ENCODE measurements around the gene FBXO34. TPM values are rescaled to one million over a fixed set of nuclear protein-coding genes. Genes with fewer than 3 reads are reported as not detected.

FBXO34 gene
- total RNA-seq, 1 experiment from 2014 or later, result 12.0 TPM

GRCh38 chr14:55333711-55334485, 62.7 kb downstream of the FBXO34 start:
- Mint-ChIP-seq H3K9me3 (ENCODE audit: unreplicated experiment) (no peaks in the 10 kb centered on the region), H3K27me3 (ENCODE audit: insufficient read depth, unreplicated experiment) (no peaks in the 10 kb centered on the region), H3K36me3 (ENCODE audit: insufficient read depth, unreplicated experiment) (no peaks in the 10 kb centered on the region), H3K4me1 (ENCODE audit: insufficient read depth, unreplicated experiment) (peaks cover 15% of the 10 kb centered on the region), H3K27ac (ENCODE audit: low read depth, unreplicated experiment) (peak overlapping the region; percentile 64), H3K4me3 (ENCODE audit: unreplicated experiment) (no peak overlapping the region)
- POLR2A ChIA-PET, result interaction anchor here (1.9 kb wide), 1 partner anchor 78 kb away, joined by 5 read pairs; no protein-coding TSS in a partner anchor
- DNase-seq (ENCODE audit: unreplicated experiment), result no peak
- TF ChIP-seq CTCF (IDR thresholded peaks at IDR 0.05; ENCODE audit: unreplicated experiment), result no peak
- CTCF ChIA-PET, result interaction anchor here (0.6 to 2.8 kb wide), 4 partner anchors 20 to 130 kb away, joined by 3 to 10 read pairs (median 5); no protein-coding TSS in a partner anchor
- intact Hi-C loops (cut with micrococcal nuclease), result no loop called here
- no TSS peak for BruUV-seq (replicated peaks)

- Mint-ChIP-seq H3K27ac (ENCODE audit: low read depth, unreplicated experiment) (no peak overlapping the region), H3K27me3 (ENCODE audit: insufficient read depth, unreplicated experiment) (no peaks in the 10 kb centered on the region), H3K4me3 (ENCODE audit: unreplicated experiment) (no peak overlapping the region), H3K36me3 (ENCODE audit: insufficient read depth, unreplicated experiment) (no peaks in the 10 kb centered on the region), H3K4me1 (ENCODE audit: insufficient read depth, unreplicated experiment) (peaks cover 23% of the 10 kb centered on the region), H3K9me3 (ENCODE audit: unreplicated experiment) (no peaks in the 10 kb centered on the region)
- peak; percentile 20 for DNase-seq (ENCODE audit: unreplicated experiment)
- no peak for TF ChIP-seq CTCF (IDR thresholded peaks at IDR 0.05; ENCODE audit: unreplicated experiment)
- ChIA-PET CTCF (interaction anchor here (0.8 to 1.1 kb wide), 2 partner anchors 65 to 87 kb away, joined by 3 read pairs; no protein-coding TSS in a partner anchor), POLR2A (interaction anchor here (0.7 to 1.2 kb wide), 2 partner anchors 63 to 114 kb away, joined by 3 read pairs; no protein-coding TSS in a partner anchor)
- BruUV-seq (replicated peaks), result no TSS peak
- intact Hi-C loops (cut with micrococcal nuclease), result no loop called here
These were observed 64.9 kb downstream of the FBXO34 start for GRCh38 chr14:55336162-55336561.

- H3K9me3 Mint-ChIP-seq (ENCODE audit: unreplicated experiment), result no peaks in the 10 kb centered on the region
- no peak for DNase-seq (ENCODE audit: unreplicated experiment)
- intact Hi-C loops (cut with micrococcal nuclease), result no loop called here
- no peak for TF ChIP-seq CTCF (IDR thresholded peaks at IDR 0.05; ENCODE audit: unreplicated experiment)
- H3K27me3 Mint-ChIP-seq (ENCODE audit: insufficient read depth, unreplicated experiment), result no peaks in the 10 kb centered on the region
- H3K36me3 Mint-ChIP-seq (ENCODE audit: insufficient read depth, unreplicated experiment), result no peaks in the 10 kb centered on the region
- no peak overlapping the region for H3K27ac Mint-ChIP-seq (ENCODE audit: low read depth, unreplicated experiment)
- no TSS peak for BruUV-seq (replicated peaks)
- ChIA-PET CTCF (interaction anchor here (0.8 to 1.1 kb wide), 2 partner anchors 66 to 87 kb away, joined by 3 read pairs; no protein-coding TSS in a partner anchor), POLR2A (interaction anchor here (0.6 to 1.2 kb wide), 3 partner anchors 10 to 115 kb away, joined by 3 read pairs; no protein-coding TSS in a partner anchor)
- peaks cover 23% of the 10 kb centered on the region for H3K4me1 Mint-ChIP-seq (ENCODE audit: insufficient read depth, unreplicated experiment)
- H3K4me3 Mint-ChIP-seq (ENCODE audit: unreplicated experiment), result no peak overlapping the region
These were observed 65.5 kb downstream of the FBXO34 start for GRCh38 chr14:55336691-55337090.

- H3K4me1 Mint-ChIP-seq (ENCODE audit: insufficient read depth, unreplicated experiment), result peaks cover 8% of the 10 kb centered on the region
- DNase-seq (ENCODE audit: unreplicated experiment), result peak; percentile 68
- POLR2A ChIA-PET, result no interaction called here
These were observed 68.5 kb downstream of the FBXO34 start for GRCh38 chr14:55339770-55340169.

More at GRCh38 chr14:55339770-55340169, 68.5 kb downstream of the FBXO34 start:
- Mint-ChIP-seq H3K4me3 (ENCODE audit: unreplicated experiment) (no peak overlapping the region), H3K27me3 (ENCODE audit: insufficient read depth, unreplicated experiment) (no peaks in the 10 kb centered on the region), H3K36me3 (ENCODE audit: insufficient read depth, unreplicated experiment) (no peaks in the 10 kb centered on the region), H3K9me3 (ENCODE audit: unreplicated experiment) (no peaks in the 10 kb centered on the region), H3K27ac (ENCODE audit: low read depth, unreplicated experiment) (no peak overlapping the region)
- BruUV-seq (replicated peaks), result no TSS peak
- TF ChIP-seq CTCF (IDR thresholded peaks at IDR 0.05; ENCODE audit: unreplicated experiment), result no peak
- CTCF ChIA-PET, result interaction anchor here (0.6 to 1.0 kb wide), 3 partner anchors 8 to 1080 kb away, joined by 4 read pairs; no protein-coding TSS in a partner anchor
- intact Hi-C loops (cut with micrococcal nuclease), result no loop called here

All from MCF 10A (cell line).